Sciatic nerve (tissue), 2 donors: ENCODE data around the gene CASKIN2. TPM values are rescaled to one million over a fixed set of nuclear protein-coding genes. Genes with fewer than 3 reads are reported as not detected.

ENCODE experiments used
- ATAC-seq: fragments of 200-7000 bp; cut with Tn5 transposase; one replicate; pipeline ENCODE4 v1.9.1; 2020; ENCODE audit warnings: mild to moderate bottlenecking, moderate library complexity
- DNase-seq: peaks from one replicate; pipeline ENCODE4 v3.0.0-alpha.2; 2020; ENCODE audit warnings: low spot score
- intact Hi-C: fragments of 100-400 bp; cut with DNase I; formaldehyde crosslinking; loops from one replicate; pipeline ENCODE4 v1.14.2; 2022
- total RNA-seq: library from RNA; stranded (reverse); fragmentation: NEBNext Ultra II Directional; extraction: Animal tissue kit (Norgen Biotek cat#: 25700); gene quantifications from one replicate; pipeline ENCODE4 v1.2.1, GENCODE V29; 2021
- donor health status: DM: no; HTN: no; CAD: no.
- donor health status: DM: no; HTN: no; CAD: no.

The CASKIN2 gene, protein sequence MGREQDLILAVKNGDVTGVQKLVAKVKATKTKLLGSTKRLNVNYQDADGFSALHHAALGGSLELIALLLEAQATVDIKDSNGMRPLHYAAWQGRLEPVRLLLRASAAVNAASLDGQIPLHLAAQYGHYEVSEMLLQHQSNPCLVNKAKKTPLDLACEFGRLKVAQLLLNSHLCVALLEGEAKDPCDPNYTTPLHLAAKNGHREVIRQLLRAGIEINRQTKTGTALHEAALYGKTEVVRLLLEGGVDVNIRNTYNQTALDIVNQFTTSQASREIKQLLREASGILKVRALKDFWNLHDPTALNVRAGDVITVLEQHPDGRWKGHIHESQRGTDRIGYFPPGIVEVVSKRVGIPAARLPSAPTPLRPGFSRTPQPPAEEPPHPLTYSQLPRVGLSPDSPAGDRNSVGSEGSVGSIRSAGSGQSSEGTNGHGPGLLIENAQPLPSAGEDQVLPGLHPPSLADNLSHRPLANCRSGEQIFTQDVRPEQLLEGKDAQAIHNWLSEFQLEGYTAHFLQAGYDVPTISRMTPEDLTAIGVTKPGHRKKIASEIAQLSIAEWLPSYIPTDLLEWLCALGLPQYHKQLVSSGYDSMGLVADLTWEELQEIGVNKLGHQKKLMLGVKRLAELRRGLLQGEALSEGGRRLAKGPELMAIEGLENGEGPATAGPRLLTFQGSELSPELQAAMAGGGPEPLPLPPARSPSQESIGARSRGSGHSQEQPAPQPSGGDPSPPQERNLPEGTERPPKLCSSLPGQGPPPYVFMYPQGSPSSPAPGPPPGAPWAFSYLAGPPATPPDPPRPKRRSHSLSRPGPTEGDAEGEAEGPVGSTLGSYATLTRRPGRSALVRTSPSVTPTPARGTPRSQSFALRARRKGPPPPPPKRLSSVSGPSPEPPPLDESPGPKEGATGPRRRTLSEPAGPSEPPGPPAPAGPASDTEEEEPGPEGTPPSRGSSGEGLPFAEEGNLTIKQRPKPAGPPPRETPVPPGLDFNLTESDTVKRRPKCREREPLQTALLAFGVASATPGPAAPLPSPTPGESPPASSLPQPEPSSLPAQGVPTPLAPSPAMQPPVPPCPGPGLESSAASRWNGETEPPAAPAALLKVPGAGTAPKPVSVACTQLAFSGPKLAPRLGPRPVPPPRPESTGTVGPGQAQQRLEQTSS (N-terminal part only)
- 127 TPM for total RNA-seq

DNA sequence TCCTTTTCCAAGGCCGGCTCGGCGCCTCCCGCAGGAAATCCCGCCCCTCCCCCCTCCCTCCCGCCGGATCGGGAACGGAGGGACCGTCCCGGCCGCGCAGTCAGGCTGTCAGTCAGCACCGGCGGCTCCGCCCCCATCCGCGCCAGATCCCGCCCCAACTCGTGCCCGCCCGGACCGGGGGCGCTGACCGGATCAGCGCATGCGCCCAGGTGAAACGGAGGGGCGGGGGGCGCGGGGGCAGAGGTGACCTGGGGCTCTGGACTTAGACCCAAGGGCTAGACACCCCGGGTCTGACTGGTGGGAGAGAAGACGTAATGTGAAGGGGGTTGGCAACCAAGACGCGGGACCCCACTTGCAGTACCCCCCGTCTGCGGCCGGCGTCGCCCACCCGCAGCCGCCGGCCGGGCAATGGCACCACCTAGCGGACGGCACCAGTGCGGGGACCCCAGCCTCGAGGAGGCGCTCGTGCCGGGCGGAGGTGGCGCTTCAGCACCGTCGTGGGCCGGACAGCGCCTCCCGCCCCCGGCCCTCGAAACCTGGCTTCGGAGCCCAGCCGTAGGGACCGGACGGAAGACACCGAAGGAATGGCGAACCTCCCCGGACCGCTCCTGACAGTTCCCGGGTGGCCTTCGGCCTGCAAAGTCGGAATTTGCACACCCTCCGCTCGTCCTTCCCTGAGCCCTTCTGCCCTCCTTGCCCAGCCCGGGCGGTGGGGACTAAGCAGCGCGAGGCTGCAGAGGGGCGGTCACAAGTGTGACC lies at the start of gene CASKIN2:
Gene CASKIN2, minus strand, starts transcription at position 42 of the 759 bp plus-strand sequence. CDS start 1,733 bp downstream, outside the sequence.
- ATAC-seq = peak; percentile 93
- intact Hi-C loops = loop anchor here (2.0 to 5.0 kb wide), 2 partner anchors 73 to 88 kb away; no protein-coding TSS in a partner anchor

DNA sequence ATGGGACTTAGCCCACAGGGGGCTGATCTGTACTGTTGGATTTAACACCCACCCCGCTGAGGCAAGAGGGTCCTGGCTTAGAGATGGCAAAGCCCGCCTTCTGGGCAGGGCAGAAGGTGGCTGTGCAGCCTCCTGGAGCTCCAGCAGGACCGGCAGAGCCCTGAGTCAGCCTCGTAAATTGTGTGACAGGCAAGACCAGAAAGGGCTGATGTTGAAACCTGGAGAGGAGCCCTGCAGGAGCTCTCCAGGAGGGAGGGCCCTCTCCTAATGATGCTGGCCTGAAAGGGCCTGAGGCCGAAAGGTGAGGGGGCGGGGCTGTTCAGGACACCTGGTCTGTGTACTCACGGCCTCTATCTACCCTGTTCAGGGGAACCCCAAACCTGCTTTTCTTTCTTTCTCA lies 49.7 kb upstream of the CASKIN2 start:
- DNase-seq (no peak), ATAC-seq (no peak)
- intact Hi-C loops = no loop called here

More for the DNA sequence above, at the start of gene CASKIN2:
- peak; percentile 99 for DNase-seq

DNA sequence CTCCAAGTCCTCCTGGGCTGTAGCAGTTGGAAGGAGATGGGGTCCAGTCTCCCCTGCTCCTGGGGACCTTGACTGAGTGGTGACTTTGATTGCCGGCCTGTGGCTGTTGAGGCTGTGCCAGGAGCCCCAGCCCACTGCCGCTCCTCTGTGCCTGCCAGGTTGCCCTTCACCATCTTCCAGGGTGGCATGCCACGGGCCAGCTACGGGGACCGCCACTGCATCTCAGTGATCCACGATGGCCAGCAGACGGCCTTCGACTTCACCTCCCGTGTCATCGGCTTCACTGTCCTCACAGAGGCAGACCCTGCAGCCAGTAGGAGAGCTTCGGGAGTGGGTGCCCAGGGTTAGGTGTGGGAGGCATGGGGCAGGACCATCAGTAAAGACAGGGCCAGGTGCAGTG lies 48.9 kb upstream of the CASKIN2 start:
- ATAC-seq = no peak
- DNase-seq = no peak
- intact Hi-C loops = no loop called here

- no peak for DNase-seq
- intact Hi-C loops = no loop called here
- ATAC-seq = no peak
Measured at GRCh38 chr17:75563063-75563758, 47.9 kb upstream of the CASKIN2 start.

GRCh38 chr17:75561927-75562603 lies 46.7 kb upstream of the CASKIN2 start:
- ATAC-seq = no peak
- intact Hi-C loops = no loop called here
- no peak for DNase-seq

DNA sequence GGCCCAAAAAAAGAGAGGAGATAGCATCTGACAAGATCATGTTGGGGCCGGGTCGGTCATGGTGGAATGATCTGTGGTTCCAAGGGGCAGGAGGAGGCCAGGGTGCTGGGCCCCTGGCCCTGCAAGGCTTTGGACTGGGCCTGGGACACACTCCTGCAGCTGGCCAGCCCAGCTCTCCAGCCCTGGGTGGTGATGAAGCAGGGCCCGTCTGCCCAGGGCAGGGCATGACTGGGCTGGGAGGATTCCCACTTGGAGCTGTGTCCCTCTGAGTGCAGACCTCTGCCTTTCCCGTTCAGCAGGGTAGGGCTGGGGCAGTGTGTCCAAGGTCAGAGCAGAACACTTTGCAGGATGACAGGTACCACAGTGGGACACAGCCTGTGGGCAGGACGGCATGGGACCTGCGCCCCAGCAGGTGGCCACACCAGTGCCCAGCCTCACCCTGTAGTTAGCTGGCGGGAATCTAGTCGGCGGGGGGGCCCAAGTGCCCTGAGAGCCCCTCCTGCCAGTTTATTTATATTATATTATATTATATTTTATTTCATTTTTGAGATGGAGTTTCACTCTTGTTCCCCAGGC lies 44.7 kb upstream of the CASKIN2 start:
- intact Hi-C loops = no loop called here
- DNase-seq (no peak), ATAC-seq (no peak)

DNA sequence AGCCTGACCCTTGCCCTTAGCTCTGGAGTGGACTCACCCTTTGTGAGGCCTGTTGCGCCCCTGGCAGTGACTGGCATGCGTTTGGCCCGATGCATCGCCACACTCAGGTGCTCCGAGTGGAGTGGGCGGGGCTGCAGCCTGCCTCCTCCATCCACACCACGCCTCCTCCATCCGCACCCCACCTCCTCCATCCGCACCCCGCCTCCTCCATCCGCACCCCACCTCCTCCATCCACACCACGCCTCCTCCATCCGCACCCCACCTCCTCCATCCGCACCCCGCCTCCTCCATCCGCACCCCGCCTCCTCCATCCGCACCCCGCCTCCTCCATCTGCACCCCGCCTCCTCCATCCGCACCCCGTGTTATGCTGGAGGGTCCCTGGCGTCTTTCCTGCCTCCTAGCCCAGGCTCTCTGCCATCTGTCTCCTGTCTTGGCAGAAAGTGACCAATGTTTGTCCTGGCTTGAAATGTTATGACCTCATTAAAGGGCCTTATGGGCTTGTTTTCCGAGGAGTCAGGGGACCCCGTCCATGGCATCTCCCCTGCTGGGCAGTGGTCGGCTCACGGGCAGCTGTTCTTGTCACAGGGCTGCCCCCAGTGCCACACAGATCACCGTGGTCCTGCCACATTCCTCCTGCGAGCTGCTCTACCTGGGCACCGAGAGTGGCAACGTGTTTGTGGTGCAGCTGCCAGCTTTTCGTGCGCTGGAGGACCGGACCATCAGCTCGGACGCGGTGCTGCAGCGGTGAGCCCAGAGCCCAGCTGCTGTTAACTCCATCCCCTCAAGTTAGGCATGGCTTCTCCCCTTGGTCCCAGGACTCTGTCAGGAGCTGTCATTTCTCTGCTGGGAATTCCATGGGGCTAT lies 43.6 kb upstream of the CASKIN2 start:
- intact Hi-C loops = no loop called here
- no peak for DNase-seq
- ATAC-seq = no peak

GRCh38 chr17:75557852-75558665 lies 42.7 kb upstream of the CASKIN2 start:
- DNase-seq (no peak), ATAC-seq (no peak)
- intact Hi-C loops = no loop called here

DNA sequence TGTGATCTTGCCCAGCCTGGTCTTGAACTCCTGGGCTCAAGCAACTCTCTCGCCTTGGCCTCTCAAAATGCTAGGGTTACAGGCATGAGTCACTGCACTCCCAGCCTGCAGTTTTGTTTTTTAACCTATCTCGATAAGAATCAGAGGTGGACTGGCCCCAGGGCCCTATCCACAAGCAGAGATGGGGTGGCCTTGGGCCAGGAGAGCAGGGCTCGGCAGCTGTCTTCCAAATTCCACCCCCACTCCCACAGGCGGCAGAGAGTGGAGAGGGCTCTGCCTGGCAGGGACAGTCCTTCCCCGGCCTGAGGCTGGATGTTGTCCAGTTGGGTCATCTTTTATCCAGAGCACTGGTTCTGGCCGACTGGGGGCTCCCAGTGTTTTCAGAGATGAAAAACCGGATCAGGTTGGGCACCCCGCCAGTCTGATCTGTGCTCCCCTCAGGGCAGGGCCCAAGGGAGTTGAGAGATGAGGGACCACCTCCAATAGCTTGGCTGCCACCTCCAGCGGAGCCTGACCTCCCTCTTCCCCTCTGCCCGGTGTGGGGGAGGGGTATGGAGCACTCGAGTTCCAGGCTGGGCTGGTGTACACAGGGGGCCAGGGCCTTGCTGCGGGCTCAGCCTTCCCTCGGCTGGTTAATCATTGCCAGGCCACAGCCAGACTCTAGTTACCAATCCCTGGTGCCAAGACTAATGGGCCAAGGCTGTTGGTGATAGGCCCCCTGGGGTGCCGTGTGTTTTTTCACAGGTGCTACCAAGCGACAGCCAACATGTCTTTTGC lies 41.9 kb upstream of the CASKIN2 start:
- intact Hi-C loops = no loop called here
- ATAC-seq (peak; percentile 40), DNase-seq (no peak)

DNA sequence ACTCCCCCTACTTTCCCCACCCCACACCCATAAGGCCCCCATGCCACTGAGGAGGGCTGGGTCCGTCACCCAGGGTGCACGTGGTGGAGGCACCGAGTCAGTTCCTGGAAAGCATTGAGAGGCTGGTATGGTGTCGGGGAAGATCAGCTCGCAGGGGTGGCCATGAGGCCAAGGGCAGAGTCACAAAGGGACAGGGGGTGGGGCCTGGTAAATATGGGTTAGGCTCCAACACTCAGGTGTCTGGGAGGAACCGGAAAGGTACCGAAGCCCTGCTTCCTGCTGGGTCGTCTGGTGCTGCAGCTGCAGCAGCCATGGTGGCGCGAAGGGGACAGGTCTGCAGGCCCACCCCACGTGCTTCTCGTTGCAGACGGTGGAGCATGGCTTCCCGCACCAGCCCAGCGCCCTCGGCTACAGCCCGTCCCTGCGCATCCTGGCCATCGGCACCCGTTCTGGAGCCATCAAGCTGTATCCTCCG lies 40.4 kb upstream of the CASKIN2 start:
- ATAC-seq = no peak
- DNase-seq = no peak
- intact Hi-C loops = no loop called here

DNA sequence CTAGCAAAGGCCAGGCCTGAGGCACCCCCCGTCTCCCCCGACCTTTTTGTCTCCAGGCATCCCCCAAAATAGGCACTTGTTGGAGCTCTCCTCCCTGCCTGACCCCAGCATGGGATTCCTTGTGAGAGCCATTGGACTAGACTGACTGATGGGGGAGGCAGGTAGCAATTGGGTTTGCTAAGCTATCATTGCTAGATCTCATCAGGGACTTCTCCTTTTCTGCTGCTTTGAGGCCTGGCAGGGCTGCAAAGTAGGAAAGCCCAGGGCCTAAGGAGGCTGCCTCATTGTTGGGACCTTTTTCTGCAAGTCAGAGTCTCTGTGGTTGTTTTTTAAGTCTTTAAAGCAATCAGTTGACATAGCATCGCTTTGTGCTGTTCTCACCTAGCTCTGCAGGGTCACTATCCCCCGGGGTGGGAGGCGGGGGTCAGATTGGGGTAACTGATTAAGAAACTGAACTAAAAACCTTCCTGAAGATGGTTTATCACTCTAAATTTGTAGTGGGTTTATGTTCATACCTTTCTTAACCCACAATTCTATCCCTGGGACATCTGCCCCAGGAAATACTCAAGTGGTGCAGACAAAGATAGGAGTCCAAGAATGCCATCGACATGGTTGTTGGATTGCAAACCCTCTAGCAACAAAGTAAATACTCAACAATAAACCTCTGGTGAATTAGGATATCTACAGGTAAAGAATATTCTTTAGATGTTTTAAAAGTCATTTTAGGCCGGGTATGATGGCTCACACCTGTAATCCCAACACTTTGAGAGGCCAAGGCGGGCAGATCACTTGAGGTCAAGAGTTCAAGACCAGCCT lies 38.2 kb upstream of the CASKIN2 start:
- no peak for DNase-seq
- intact Hi-C loops = no loop called here
- ATAC-seq = no peak

DNA sequence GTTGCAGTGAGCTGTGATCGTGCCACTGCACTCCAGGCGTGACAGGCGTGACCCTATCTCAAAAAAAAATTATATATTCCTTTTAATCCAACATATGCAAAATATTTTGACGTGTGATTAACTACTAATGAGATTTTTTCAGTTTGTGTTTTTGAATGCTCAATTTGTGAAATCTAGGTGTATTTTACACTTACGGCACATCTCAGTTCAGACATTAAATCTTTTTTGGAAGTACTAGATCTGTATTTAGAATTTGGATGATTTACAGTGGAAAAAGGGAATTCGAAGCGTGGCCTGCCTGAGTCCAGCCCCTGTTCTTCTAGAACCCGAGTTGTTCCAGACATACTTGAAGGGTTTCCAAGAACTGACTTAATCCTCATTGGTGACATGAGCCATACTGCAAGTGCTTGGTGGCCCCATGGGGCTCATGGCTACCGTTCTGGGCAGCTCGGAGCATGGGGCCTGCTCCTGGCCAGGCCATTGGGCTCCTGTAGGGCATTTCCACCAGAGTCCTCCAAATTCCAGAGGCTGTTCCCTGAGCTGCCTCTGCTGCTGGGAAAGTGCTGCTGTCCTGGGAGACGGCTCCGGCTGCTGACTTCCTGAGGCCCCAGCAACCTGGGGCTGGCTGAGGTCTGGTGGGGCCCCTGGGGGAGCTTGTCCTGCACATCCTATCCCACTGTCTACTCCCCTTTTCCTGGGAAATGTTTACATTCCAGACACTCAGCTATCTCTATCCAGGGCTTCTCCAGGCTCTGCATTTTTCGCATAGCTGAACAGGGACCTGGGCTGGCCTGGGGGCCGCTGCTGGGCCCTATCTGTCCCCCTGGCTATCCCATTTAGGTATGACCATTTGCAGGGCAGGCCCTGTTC lies 37.3 kb upstream of the CASKIN2 start:
- intact Hi-C loops = no loop called here
- ATAC-seq (no peak), DNase-seq (no peak)

GRCh38 chr17:75551266-75551665 lies 35.9 kb upstream of the CASKIN2 start:
- ATAC-seq = no peak
- DNase-seq = no peak
- intact Hi-C loops = no loop called here
